ENCODE measurements around the gene FHAD1.

- TF ChIP-seq SIN3A (IDR thresholded peaks at IDR 0.05; ENCODE audit: borderline replicate concordance, insufficient read depth, low read length) (no peak), TAF1 (IDR thresholded peaks at IDR 0.05; ENCODE audit: borderline replicate concordance, insufficient read depth, low read length) (no peak), REST (IDR thresholded peaks at IDR 0.05; ENCODE audit: insufficient read depth in 1 of 2, low read depth in 2 of 2, low read length in 2 of 2) (no peak)
Measured at GRCh38 chr1:15424146-15424667, 177.2 kb downstream of the FHAD1 start.
